ENCODE measurements around the gene CELF2. TPM values are rescaled to one million over a fixed set of nuclear protein-coding genes. Genes with fewer than 3 reads are reported as not detected.

CELF2 gene
- total RNA-seq, 3 donors from 2014 or later: 40.0 to 178 (median 45.6) TPM

DNA sequence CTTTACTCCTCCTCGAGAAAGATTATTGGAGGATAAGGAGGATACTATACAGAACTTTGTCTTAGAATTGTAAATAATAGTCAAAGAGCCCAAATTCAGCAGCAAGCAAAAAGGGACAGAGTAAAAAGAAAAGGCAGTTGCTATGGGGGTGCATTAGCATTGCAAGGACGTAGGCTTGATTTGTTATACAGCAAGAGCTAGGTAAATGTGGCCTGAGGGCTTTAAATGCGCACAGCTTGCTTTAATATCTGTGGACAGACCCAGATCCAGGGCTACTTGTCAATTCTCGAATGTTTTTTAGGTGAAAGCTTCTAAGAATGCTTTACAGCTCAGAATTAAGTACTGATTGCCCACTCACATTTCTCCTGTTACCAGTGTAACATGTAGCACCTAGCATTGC lies 58.5 kb downstream of the CELF2 start:
- TF ChIP-seq POLR2A (IDR thresholded peaks at IDR 0.05): no peak
- no peak for TF ChIP-seq POLR2AphosphoS5 (IDR thresholded peaks at IDR 0.05)
- TF ChIP-seq, protein P1, sequence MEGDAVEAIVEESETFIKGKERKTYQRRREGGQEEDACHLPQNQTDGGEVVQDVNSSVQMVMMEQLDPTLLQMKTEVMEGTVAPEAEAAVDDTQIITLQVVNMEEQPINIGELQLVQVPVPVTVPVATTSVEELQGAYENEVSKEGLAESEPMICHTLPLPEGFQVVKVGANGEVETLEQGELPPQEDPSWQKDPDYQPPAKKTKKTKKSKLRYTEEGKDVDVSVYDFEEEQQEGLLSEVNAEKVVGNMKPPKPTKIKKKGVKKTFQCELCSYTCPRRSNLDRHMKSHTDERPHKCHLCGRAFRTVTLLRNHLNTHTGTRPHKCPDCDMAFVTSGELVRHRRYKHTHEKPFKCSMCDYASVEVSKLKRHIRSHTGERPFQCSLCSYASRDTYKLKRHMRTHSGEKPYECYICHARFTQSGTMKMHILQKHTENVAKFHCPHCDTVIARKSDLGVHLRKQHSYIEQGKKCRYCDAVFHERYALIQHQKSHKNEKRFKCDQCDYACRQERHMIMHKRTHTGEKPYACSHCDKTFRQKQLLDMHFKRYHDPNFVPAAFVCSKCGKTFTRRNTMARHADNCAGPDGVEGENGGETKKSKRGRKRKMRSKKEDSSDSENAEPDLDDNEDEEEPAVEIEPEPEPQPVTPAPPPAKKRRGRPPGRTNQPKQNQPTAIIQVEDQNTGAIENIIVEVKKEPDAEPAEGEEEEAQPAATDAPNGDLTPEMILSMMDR (IDR thresholded peaks at IDR 0.05): no peak

DNA sequence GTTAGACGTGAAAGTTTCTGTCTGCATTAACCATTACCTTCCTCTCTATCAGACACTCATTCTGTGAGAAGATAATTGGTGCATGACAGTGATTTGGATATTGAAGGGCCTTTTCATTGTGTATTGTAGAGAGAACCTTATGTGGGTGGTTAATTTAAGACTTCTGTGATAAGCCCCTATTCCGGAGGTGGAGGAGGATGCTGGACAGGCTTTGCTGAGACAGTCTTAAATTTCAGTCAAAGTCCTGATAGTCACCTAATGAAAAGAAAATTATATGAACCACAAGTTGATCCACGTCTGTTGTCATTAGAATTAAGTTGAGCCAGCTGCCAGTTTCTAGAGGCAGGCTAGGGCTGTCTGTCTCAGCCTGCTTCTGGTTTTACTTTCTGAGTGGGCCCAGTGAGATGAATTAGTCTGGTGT lies 62.9 kb downstream of the CELF2 start:
- Histone ChIP-seq H3K9me3 (no peaks in the 10 kb centered on the region), H3K36me3 (no peaks in the 10 kb centered on the region), H3K4me3 (no peak overlapping the region), H3K27ac (no peak overlapping the region), H3K4me1 (no peaks in the 10 kb centered on the region), H3K27me3 (no peaks in the 10 kb centered on the region)
- intact Hi-C loops (cut with DNase I; ENCODE audit: low total_unique reads): no loop called here
- TF ChIP-seq POLR2A (IDR thresholded peaks at IDR 0.05): no peak
- TF ChIP-seq POLR2AphosphoS5 (IDR thresholded peaks at IDR 0.05): no peak
- TF ChIP-seq, protein P1 (IDR thresholded peaks at IDR 0.05): no peak
- no peak for DNase-seq (ENCODE audit: low spot score in 2 of 2)

More for the DNA sequence above, 58.5 kb downstream of the CELF2 start:
- intact Hi-C loops (cut with DNase I; ENCODE audit: low total_unique reads): loop anchor here (5.0 kb wide), 1 partner anchor 954 kb away; no protein-coding TSS in a partner anchor
- Histone ChIP-seq H3K4me1 (no peaks in the 10 kb centered on the region), H3K9me3 (no peaks in the 10 kb centered on the region), H3K27ac (no peak overlapping the region), H3K27me3 (no peaks in the 10 kb centered on the region), H3K4me3 (no peak overlapping the region), H3K36me3 (no peaks in the 10 kb centered on the region)
- no peak for DNase-seq (ENCODE audit: low spot score in 2 of 2)

DNA sequence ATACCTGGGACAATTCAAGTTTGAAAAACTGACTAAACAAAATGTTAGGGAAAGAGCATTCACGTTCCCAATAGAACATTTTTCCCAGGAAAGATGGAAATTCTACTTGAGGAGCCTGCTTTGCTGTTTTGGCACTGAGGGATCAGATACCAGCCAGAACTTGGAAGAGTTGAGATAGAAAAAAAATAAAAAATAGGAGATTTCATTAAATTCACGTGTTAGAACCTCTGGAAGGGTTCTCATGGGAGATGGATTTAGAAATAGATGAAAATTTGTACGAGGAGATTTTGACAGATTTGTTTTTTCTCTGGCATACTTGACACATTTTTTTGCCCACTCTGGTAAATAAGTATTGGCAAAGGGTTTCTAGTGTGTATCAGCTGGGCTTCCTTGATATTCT lies 63.7 kb downstream of the CELF2 start:
- DNase-seq (ENCODE audit: low spot score in 2 of 2): no peak
- Histone ChIP-seq H3K27ac (no peak overlapping the region), H3K36me3 (no peaks in the 10 kb centered on the region), H3K4me1 (no peaks in the 10 kb centered on the region), H3K27me3 (no peaks in the 10 kb centered on the region), H3K9me3 (no peaks in the 10 kb centered on the region), H3K4me3 (no peak overlapping the region)
- TF ChIP-seq, protein P1 (IDR thresholded peaks at IDR 0.05): no peak
- no peak for TF ChIP-seq POLR2A (IDR thresholded peaks at IDR 0.05)
- no peak for TF ChIP-seq POLR2AphosphoS5 (IDR thresholded peaks at IDR 0.05)
- intact Hi-C loops (cut with DNase I; ENCODE audit: low total_unique reads): no loop called here

DNA sequence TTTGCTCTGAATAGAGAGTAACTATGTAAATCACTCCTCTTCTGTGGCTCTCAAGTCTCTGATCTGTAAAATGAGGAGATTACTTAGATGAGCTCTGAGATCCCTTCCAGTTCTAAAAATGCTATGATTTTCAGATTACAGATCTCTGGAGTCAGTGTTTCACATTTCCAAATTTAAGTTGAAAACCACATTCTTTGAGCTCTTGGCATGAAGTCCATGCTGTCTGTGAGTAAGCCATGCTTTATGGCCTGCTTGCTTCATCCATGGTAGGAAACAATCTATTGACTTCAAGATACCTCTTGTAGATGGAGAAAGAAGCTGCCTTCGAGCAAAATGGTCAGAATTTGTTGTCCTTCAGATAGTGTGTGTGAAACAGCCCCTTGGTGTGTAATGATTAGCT lies 64.9 kb downstream of the CELF2 start:
- Histone ChIP-seq H3K9me3 (no peaks in the 10 kb centered on the region), H3K27ac (no peak overlapping the region), H3K36me3 (no peaks in the 10 kb centered on the region), H3K4me1 (no peaks in the 10 kb centered on the region), H3K27me3 (no peaks in the 10 kb centered on the region), H3K4me3 (no peak overlapping the region)
- DNase-seq (ENCODE audit: low spot score in 2 of 2): no peak
- TF ChIP-seq POLR2AphosphoS5 (IDR thresholded peaks at IDR 0.05) (no peak), POLR2A (IDR thresholded peaks at IDR 0.05) (no peak)
- TF ChIP-seq, protein P1 (IDR thresholded peaks at IDR 0.05): no peak
- intact Hi-C loops (cut with DNase I; ENCODE audit: low total_unique reads): no loop called here

DNA sequence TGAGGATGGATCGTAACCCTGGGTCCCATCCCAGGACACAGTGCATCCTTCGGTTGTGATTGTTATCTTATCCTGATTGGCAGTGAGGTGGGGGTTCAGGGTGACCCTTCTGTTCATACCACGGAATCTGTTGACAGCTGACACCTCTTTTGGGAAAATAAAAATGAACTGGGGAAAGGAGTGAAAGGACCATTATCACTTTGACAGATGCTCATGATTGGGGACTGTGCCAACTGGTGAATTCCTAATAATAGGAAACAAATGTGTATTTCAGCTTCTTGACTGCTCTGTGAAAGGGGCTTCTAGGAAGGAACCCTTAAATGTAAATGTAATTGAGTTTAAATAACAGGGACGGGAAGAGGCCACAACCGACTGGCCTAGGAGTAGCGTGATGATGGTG lies 65.4 kb downstream of the CELF2 start:
- H3K4me1 ChIP-seq: no peaks in the 10 kb centered on the region
- no peaks in the 10 kb centered on the region for H3K9me3 ChIP-seq
- H3K4me3 ChIP-seq: no peak overlapping the region
- DNase-seq (ENCODE audit: low spot score in 2 of 2): no peak
- H3K36me3 ChIP-seq: no peaks in the 10 kb centered on the region
- no peaks in the 10 kb centered on the region for H3K27me3 ChIP-seq
- no peak overlapping the region for H3K27ac ChIP-seq
- intact Hi-C loops (cut with DNase I; ENCODE audit: low total_unique reads): no loop called here
- no peak for TF ChIP-seq POLR2AphosphoS5 (IDR thresholded peaks at IDR 0.05)

DNA sequence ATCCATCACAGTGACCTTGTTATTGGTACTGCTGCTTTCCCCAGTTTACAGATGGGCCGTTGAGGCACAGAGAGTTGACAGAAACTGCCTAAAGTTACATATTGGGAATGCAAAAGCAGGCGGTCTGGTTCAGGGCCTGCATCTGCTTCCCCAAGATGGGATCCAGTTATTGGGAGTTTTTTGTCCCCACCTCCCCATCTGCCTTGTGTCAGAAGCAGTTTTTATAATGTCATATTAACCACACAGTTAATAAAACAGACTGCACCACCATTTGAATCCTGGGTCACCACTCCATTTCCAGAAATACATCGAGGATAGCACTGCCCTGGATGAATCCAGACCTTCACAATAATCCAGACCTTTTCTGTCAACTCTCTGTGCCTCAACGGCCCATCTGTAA lies 67.9 kb downstream of the CELF2 start:
- H3K36me3 ChIP-seq: no peaks in the 10 kb centered on the region
- H3K4me1 ChIP-seq: no peaks in the 10 kb centered on the region
- H3K4me3 ChIP-seq: no peak overlapping the region
- H3K27me3 ChIP-seq: no peaks in the 10 kb centered on the region
- no peak for DNase-seq (ENCODE audit: low spot score in 2 of 2)
- no peak overlapping the region for H3K27ac ChIP-seq
- TF ChIP-seq POLR2A (IDR thresholded peaks at IDR 0.05): no peak
- TF ChIP-seq, protein P1 (IDR thresholded peaks at IDR 0.05): no peak
- TF ChIP-seq POLR2AphosphoS5 (IDR thresholded peaks at IDR 0.05): no peak
- intact Hi-C loops (cut with DNase I; ENCODE audit: low total_unique reads): no loop called here
- H3K9me3 ChIP-seq: no peaks in the 10 kb centered on the region
